GM12891 (cell line): ENCODE data around the gene GNAI1.

Experiments used
- DNase-seq: peaks from one replicate; pipeline ENCODE4 v3.0.0; 2011; ENCODE audit warnings: low spot score; ENCODE audit not compliant: insufficient read length
- FAIRE-seq: peaks from 2 replicates; lab custom pipeline; 2011; peaks lifted over from hg19 to GRCh38; lab: Jason Lieb, UNC
- PAX5 ChIP-seq: IDR thresholded peaks from 2 replicates; pipeline ENCODE4 v1.6.1; 2011; ENCODE audit warnings: low read length, moderate library complexity, mild to moderate bottlenecking; ENCODE audit not compliant: insufficient read depth, severe bottlenecking
- POLR2A ChIP-seq: IDR thresholded peaks from 2 replicates; pipeline ENCODE4 v1.6.1; 2011; ENCODE audit warnings: low read depth, low read length, control low read depth
- POLR2AphosphoS5 ChIP-seq: IDR thresholded peaks from 2 replicates; pipeline ENCODE4 v1.6.1; 2011; ENCODE audit warnings: low read depth, low read length, control low read depth
- POU2F2 ChIP-seq: IDR thresholded peaks from 2 replicates; pipeline ENCODE4 v1.6.1; 2011; ENCODE audit warnings: low read depth, mild to moderate bottlenecking, control low read depth, low read length, moderate library complexity
- SPI1 ChIP-seq: IDR thresholded peaks from 2 replicates; pipeline ENCODE4 v1.6.1; 2011; ENCODE audit warnings: low read depth, low read length, control low read depth
- TAF1 ChIP-seq: IDR thresholded peaks from 2 replicates; pipeline ENCODE4 v1.6.1; 2011; ENCODE audit warnings: low read depth, low read length, control low read depth

The GNAI1 gene

GRCh38 chr7:80141376-80141775 lies 6.7 kb downstream of the GNAI1 start:
- FAIRE-seq, result no peak
- TF ChIP-seq POLR2AphosphoS5, result no peak
- no peak for TF ChIP-seq PAX5
- no peak for TF ChIP-seq SPI1
- no peak for TF ChIP-seq POLR2A
- no peak for TF ChIP-seq TAF1
- no peak for TF ChIP-seq POU2F2
- DNase-seq, result no peak

DNA sequence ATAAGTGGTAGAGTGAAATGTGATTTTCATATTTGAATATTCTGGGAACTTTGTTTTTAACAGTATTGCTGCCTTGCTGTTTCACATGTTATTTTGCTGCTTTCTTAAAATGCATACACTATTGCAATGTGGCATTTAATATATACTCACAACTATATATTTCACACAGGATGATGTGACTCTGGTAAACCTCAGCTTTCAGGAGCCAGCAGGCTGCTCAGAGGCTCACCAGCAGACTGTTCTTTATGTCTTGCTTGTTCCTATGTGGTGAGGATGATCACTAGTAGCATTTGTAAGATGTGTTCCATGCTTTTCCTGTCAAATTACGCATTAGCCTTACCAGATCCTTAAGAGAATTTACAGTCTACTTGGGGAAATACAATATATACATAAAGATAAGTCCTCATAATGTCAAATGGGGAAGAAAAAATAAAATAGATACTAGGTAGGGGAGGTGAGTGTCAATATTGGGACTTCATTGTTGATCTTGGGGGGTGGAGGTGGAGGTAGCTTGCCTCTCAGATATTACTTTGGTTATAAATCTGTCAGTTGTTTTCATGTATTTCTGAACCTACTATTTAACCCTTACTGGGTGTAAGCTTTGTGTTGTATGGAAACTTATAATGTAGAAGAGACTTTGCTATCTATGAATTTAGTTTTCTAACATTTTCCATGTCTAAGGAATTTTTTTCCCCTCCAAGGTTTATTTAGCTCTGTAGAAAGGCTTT lies 8.4 kb downstream of the GNAI1 start:
- no peak for FAIRE-seq
- TF ChIP-seq POU2F2 (no peak), POLR2AphosphoS5 (no peak), POLR2A (no peak), PAX5 (no peak), TAF1 (no peak), SPI1 (no peak)
- no peak for DNase-seq

DNA sequence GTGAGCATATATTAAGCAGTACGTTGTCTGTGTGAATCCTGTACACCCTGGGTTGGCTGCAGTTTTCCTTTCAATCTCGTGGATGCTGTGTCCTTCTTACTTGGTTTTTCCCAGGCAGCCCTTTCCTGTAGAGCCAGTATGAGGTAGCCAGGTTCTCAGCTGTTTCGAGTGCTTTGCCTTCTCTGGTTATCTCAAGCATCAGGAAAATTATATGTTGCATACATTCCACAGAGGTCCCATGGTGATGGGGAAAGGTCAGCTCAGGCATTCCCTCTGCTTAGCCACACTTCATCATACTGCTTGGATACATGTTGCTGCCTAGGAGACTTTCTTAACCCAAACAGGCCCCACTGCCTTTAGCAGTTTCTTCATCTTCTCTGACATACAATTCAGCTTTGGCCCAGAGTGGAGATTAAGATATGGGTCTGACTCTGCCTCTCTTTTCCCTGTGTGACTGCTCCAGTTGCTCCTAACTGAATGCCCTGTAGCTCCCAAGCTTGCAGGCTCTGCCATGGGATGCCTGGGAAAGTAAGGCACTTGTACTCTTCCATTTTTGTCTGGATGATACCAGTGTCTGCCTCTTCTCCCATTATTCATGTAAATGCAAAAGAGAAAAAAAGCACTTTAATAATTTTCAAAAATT lies 11.3 kb downstream of the GNAI1 start:
- no peak for FAIRE-seq
- no peak for DNase-seq
- TF ChIP-seq POLR2A (no peak), PAX5 (no peak), TAF1 (no peak), SPI1 (no peak), POU2F2 (no peak), POLR2AphosphoS5 (no peak)

DNA sequence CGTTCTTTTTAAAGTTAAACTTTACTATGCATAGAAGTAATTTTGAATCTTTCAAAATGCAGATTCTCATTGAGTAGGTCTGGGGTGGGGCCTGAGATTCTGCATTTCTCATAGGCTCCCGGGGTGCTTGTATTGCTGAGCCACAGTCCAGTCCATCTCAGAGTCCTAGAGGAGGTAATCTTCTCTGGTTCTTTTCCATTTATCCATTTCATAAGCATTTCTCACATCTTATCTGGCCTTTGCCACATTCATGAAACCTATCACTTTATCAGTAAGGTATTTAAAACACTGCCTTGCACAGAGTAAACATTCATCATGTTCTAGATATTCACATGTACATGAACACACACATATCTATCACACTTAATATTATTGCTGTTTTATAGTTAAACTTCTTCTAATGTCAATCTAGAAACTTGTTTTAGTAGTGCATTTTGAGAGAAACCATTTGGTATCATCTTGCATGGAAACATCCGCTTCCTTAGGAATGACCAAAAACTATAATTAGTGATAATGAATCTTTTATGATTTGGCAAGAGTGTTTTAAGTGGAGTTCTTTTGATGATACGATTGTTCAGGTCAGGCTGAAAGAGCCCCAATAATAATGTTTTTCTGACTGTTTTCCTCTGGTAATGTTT lies 12.0 kb downstream of the GNAI1 start:
- no peak for DNase-seq
- TF ChIP-seq PAX5 (no peak), POLR2A (no peak), POU2F2 (no peak), POLR2AphosphoS5 (no peak), SPI1 (no peak), TAF1 (no peak)
- FAIRE-seq, result no peak

DNA sequence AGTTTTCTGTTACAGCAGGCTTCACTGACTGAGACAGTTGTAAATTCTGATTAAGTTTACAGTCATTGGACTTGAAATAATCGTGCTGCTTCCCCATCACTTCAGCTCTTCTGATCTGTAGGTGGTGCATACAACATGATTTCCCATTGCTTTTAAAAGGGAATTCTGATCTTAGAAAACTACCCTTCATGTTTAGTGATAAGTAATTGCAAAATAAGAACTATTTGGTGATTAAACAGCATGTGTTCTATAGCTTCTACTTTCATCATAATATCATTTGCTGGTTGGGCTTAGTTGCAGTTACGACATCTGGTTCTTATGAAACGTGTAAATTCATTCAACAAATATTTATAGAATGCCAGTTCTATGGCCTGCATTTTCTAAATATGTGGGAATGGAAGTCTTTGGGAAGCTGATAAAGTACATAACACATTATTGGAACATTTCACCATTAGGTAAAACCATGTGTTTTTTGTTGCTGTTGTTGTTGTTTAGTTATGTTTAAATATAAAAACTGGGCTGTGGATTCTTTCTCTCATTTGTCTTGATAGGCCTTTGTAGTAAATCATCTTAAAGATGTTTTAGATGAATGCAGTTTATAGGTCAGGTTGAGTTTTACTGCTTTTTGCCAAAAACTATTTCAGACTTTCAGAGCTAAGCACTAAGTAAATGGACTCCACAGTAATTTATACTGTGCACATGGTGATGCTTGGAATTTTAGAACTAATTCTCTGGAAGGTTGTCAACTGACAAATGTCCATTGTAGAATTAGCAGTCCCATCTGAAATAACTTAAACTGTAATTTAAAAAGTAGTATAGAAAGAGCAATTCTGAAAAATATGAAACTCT lies 13.1 kb downstream of the GNAI1 start:
- no peak for FAIRE-seq
- DNase-seq, result no peak
- no peak for TF ChIP-seq PAX5
- TF ChIP-seq TAF1, result no peak
- no peak for TF ChIP-seq POU2F2
- TF ChIP-seq POLR2A, result no peak
- no peak for TF ChIP-seq SPI1
- no peak for TF ChIP-seq POLR2AphosphoS5

DNA sequence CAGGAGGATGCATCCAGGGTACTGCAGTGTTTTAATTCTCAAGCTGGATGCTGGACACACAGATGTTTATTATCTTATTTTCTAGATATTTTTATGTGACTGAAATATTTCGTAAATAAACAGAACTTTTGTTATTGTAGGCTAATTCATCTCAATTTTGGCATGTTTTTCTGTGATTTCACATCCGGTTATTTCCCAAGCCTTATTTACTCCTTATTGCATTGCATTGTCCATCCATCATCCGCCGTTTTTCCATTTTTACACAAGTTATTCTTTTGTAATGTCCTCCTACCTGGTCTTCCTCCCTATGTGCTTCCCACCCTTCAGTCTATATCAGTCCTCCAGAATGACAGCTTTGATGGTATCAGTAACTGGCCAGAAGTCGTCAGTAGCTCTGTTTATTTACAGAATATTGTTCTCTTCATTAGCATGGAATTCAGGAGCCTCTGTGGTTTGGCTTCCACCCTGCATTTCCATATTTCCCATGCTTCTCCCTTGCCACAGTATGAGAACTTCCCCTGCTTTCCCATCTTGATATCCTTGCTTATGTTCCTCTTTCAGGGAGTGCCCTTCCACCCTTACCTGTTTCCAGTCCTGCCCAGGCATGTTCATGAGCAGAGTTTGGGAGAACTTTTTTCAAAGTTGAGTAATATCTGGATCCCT lies 16.1 kb downstream of the GNAI1 start:
- DNase-seq, result no peak
- TF ChIP-seq SPI1, result no peak
- no peak for TF ChIP-seq POLR2AphosphoS5
- no peak for TF ChIP-seq PAX5
- no peak for TF ChIP-seq TAF1
- TF ChIP-seq POLR2A, result no peak
- no peak for TF ChIP-seq POU2F2
- no peak for FAIRE-seq

DNA sequence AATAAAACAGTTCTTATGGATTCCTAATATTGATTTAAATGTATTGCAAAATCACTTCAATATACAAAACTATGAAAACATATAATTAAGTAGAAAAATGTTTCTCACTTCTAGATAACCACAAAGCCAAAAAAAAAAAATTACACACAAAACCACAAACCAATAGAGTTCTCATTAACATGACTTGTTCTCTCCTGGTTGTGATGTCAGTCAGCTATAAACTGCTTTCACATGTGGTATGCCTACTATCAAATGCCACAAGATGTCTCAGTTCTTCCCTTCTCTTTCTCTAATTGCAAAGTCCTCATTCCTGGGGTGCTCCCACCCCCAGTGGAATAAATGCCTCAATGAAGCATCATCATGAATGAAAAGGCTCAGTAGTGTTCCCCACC lies 16.6 kb downstream of the GNAI1 start:
- DNase-seq, result no peak
- TF ChIP-seq POU2F2 (no peak), POLR2A (no peak), PAX5 (no peak), TAF1 (no peak), SPI1 (no peak), POLR2AphosphoS5 (no peak)
- no peak for FAIRE-seq

DNA sequence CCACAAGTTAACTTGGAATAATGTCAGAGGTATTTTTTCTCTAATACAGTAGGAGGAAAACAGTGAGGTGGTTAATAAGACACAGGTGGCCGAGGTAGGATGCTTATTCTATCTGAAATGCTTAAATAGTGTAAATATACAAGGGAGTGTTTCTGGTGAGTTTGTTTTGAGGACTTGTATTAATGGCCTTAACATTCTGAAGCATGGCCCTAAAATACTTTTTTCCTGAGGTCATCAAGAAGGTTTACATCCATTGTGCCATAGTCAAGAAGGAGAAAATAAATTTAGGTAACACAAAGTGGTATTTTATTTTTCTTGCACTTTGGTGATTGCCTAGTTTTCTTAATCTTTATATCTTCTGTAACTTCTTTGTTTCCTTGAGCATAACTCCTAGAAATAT lies 18.8 kb downstream of the GNAI1 start:
- DNase-seq (no peak), FAIRE-seq (no peak)
- TF ChIP-seq SPI1 (no peak), POLR2AphosphoS5 (no peak), PAX5 (no peak), TAF1 (no peak), POU2F2 (no peak), POLR2A (no peak)
